ENCODE results near the gene YIF1B. TPM values are rescaled to one million over a fixed set of nuclear protein-coding genes. Genes with fewer than 3 reads are reported as not detected.
A peak's percentile ranks its signal among the peaks of the same experiment; 100 is the strongest.

YIF1B gene
- total and polyA plus RNA-seq, 2 of the 4 experiments (the other 2 are of a cell fraction) = 72.2 to 165 TPM

DNA sequence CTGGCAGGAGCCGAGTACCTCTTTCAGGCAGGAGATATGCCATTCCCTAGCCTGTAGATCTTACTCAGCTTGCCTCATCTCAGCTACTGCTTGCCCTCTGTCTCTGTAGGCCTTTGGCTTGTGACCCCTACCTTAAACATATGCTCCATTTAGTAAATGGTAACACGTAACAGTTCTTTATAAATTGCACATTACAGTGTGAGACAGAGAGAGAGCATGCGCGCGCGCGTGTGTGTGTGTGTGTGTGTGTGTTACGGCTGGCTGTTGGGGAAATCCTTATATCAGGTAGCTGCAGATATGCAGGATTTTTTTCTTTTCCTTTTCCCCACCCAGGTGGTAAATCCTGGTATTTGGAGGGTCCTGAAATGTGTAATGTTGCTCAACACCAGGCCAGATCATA lies 47.2 kb downstream of the YIF1B start:
- Histone ChIP-seq H3K9me3 (ENCODE audit: control insufficient read depth, insufficient read depth, low read length) (no peaks in the 10 kb centered on the region), H2AFZ (replicated peaks; ENCODE audit: low read length, poor library complexity) (peak overlapping the region; percentile 52), H3K9ac (ENCODE audit: low read depth, low read length) (no peak overlapping the region), H3K27me3 (ENCODE audit: control insufficient read depth, insufficient read depth, low read length) (no peaks in the 10 kb centered on the region; the same call in 1 of the 2 replicates), H2AK9ac (replicated peaks; ENCODE audit: low read depth, low read length, poor library complexity) (no peak overlapping the region), H3K4me1 (ENCODE audit: control insufficient read depth, insufficient read depth, low read length) (peaks cover 21% of the 10 kb centered on the region), H3K56ac (ENCODE audit: extremely low read depth, insufficient read depth, low read length) (no peak overlapping the region), H4K91ac (ENCODE audit: insufficient read depth, low read depth, low read length) (no peak overlapping the region; the same call in 1 of the 2 replicates), H3K4me2 (ENCODE audit: low read depth, low read length) (no peak overlapping the region), H2BK5ac (ENCODE audit: low read depth, low read length, poor library complexity, severe bottlenecking) (no peak overlapping the region), H2BK120ac (ENCODE audit: low read depth, low read length) (0 out of 2 replicates have a peak overlapping the region, but pooled peaks have one; percentile 22), H3K4me3 (ENCODE audit: insufficient read depth, low read depth, low read length) (no peak overlapping the region), H3K4ac (ENCODE audit: low read depth, low read length) (0 out of 2 replicates have a peak overlapping the region, but pooled peaks have one; percentile 53), H3K9me1 (ENCODE audit: insufficient read depth, low read length) (peaks cover 19% of the 10 kb centered on the region), H4K20me1 (ENCODE audit: insufficient read depth, low read length) (no peaks in the 10 kb centered on the region), H3K27ac (ENCODE audit: insufficient read depth, low read length) (no peak overlapping the region), H3K18ac (ENCODE audit: low read depth, low read length) (no peak overlapping the region), H3K14ac (replicated peaks; ENCODE audit: low read depth, low read length) (no peak overlapping the region; the same call in 1 of the 2 replicates), H2BK20ac (ENCODE audit: low read depth, low read length) (no peak overlapping the region), H4K5ac (ENCODE audit: low read depth, low read length) (no peak overlapping the region), H2BK15ac (ENCODE audit: low read depth, low read length) (no peak overlapping the region), H3K23ac (ENCODE audit: low read depth, low read length) (no peak overlapping the region), H4K8ac (ENCODE audit: low read depth in 2 of 2, low read length in 2 of 2) (no peak overlapping the region), H2AK5ac (ENCODE audit: low read depth, low read length) (peak overlapping the region; percentile 79), H3K36me3 (ENCODE audit: control insufficient read depth, insufficient read depth, low read length) (no peaks in the 10 kb centered on the region), H3K79me1 (ENCODE audit: low read depth in 1 of 2, low read length in 2 of 2) (no peaks in the 10 kb centered on the region)
- intact Hi-C loops (cut with micrococcal nuclease) = no loop called here
- ATAC-seq (ENCODE audit: low read depth) (no peak), DNase-seq (no peak)
- CTCF ChIA-PET = no interaction called here
- BruUV-seq (replicated peaks) = no TSS peak
- dilution Hi-C loops (cut with HindIII; ENCODE audit: low sequenced_read_pairs, unreplicated experiment) = no loop called here
- 88% methylated on average over 1 of the region's 8 CpGs; no CpG with 5 or more reads in 1 of the 2 experiments for WGBS, 2 experiments (ENCODE audit: extremely low coverage in 2 of 2, insufficient read length in 1 of 2)
- no peak for TF ChIP-seq RCOR1 (IDR thresholded peaks at IDR 0.05; ENCODE audit: insufficient replicate concordance, low read length)
- TF ChIP-seq RAD21 (IDR thresholded peaks at IDR 0.05; ENCODE audit: low read length) = no peak
- TF ChIP-seq USF2 (IDR thresholded peaks at IDR 0.05; ENCODE audit: low read depth, low read length) = no peak
- TF ChIP-seq NFE2L2 (IDR thresholded peaks at IDR 0.05; ENCODE audit: low read depth, low read length) = no peak
- no peak for TF ChIP-seq POLR2A (IDR thresholded peaks at IDR 0.05; ENCODE audit: low read depth, low read length)
- no peak for TF ChIP-seq BHLHE40 (IDR thresholded peaks at IDR 0.05; ENCODE audit: low read depth, low read length)
- no peak for TF ChIP-seq CHD1 (IDR thresholded peaks at IDR 0.05; ENCODE audit: low read depth, low read length)
- TF ChIP-seq MXI1 (IDR thresholded peaks at IDR 0.05; ENCODE audit: borderline replicate concordance, low read depth, low read length) = no peak
- no peak for TF ChIP-seq FOS (IDR thresholded peaks at IDR 0.05; ENCODE audit: low read depth, low read length)
- TF ChIP-seq ELK1 (IDR thresholded peaks at IDR 0.05; ENCODE audit: borderline replicate concordance, low read depth, low read length) = no peak
- no peak for TF ChIP-seq SMC3 (IDR thresholded peaks at IDR 0.05; ENCODE audit: low read depth, low read length)
- no peak for TF ChIP-seq CEBPB (IDR thresholded peaks at IDR 0.05; ENCODE audit: low read depth, low read length)
- no peak for TF ChIP-seq CTCF (conservative IDR thresholded peaks at IDR 0.05; ENCODE audit: low read depth, low read length)
- no peak for TF ChIP-seq MAZ (IDR thresholded peaks at IDR 0.05; ENCODE audit: borderline replicate concordance, low read depth, low read length)
- TF ChIP-seq RFX5 (IDR thresholded peaks at IDR 0.05; ENCODE audit: low read depth, low read length) = no peak
- TF ChIP-seq MAFK (IDR thresholded peaks at IDR 0.05; ENCODE audit: low read depth, low read length) = no peak
- POLR2A ChIA-PET (ENCODE audit: unreplicated experiment) = no interaction called here
- in situ Hi-C loops (cut with MboI; ENCODE audit: low sequenced_read_pairs) = no loop called here
